Measurements from ENCODE around the gene RELL1. TPM values are rescaled to one million over a fixed set of nuclear protein-coding genes. Genes with fewer than 3 reads are reported as not detected.

RELL1 gene
- total and polyA plus RNA-seq, 4 donors, result 1.8 to 47.4 (median 20.6) TPM

GRCh38 chr4:37584493-37585060 is 101.6 kb downstream of the RELL1 start:
- Histone ChIP-seq H3K27ac (ENCODE audit: low read depth in 1 of 2, low read length in 1 of 2) (no peak overlapping the region), H3K4me3 (no peak overlapping the region), H3K27me3 (ENCODE audit: control insufficient read depth in 3 of 3, insufficient read depth in 3 of 3, low read length in 2 of 3) (no peaks in the 10 kb centered on the region), H3K9ac (ENCODE audit: insufficient read depth in 1 of 2, low read length in 2 of 2) (no peak overlapping the region), H3K9me3 (ENCODE audit: control insufficient read depth in 4 of 4, insufficient read depth in 3 of 4, low read length in 3 of 4) (peaks cover 0 to 13% (median 4%) of the 10 kb centered on the region in 4 donors), H3K4me1 (ENCODE audit: control insufficient read depth in 5 of 5, insufficient read depth in 5 of 5, low read length in 5 of 5) (peaks cover 0 to 12% (median 4%) of the 10 kb centered on the region in 5 donors), H3K36me3 (ENCODE audit: control insufficient read depth in 4 of 4, insufficient read depth in 4 of 4, low read length in 4 of 4) (no peaks in the 10 kb centered on the region)
- ATAC-seq (ENCODE audit: insufficient read depth, low FRiP score), result no peak
- DNase-seq, result peak; percentile 83 to 91 (median 91)
- WGBS, 2 donors, result 49 to 57% methylated on average over 9 of the region's 9 CpGs
- TF ChIP-seq CTCF (IDR thresholded peaks at IDR 0.05; ENCODE audit: control extremely low read depth, extremely low read depth), result no peak

GRCh38 chr4:37584071-37584470 is 102.1 kb downstream of the RELL1 start:
- no peaks in the 10 kb centered on the region for H3K36me3 ChIP-seq (ENCODE audit: control insufficient read depth in 4 of 4, insufficient read depth in 4 of 4, low read length in 4 of 4)
- no peak overlapping the region for H3K9ac ChIP-seq (ENCODE audit: insufficient read depth in 1 of 2, low read length in 2 of 2)
- peaks cover 0 to 12% (median 4%) of the 10 kb centered on the region in 5 donors for H3K4me1 ChIP-seq (ENCODE audit: control insufficient read depth in 5 of 5, insufficient read depth in 5 of 5, low read length in 5 of 5)
- no peak overlapping the region for H3K4me3 ChIP-seq
- no peak overlapping the region for H3K27ac ChIP-seq (ENCODE audit: low read depth in 1 of 2, low read length in 1 of 2)
- peaks cover 0 to 13% (median 4%) of the 10 kb centered on the region in 4 donors for H3K9me3 ChIP-seq (ENCODE audit: control insufficient read depth in 4 of 4, insufficient read depth in 3 of 4, low read length in 3 of 4)
- no peak for TF ChIP-seq CTCF (IDR thresholded peaks at IDR 0.05; ENCODE audit: control extremely low read depth, extremely low read depth)
- 36 to 55% methylated on average over 8 of the region's 8 CpGs for WGBS, 2 donors
- no peak for ATAC-seq (ENCODE audit: insufficient read depth, low FRiP score)
- DNase-seq, result no peak
- no peaks in the 10 kb centered on the region for H3K27me3 ChIP-seq (ENCODE audit: control insufficient read depth in 3 of 3, insufficient read depth in 3 of 3, low read length in 2 of 3)

- no peak for TF ChIP-seq CTCF (IDR thresholded peaks at IDR 0.05; ENCODE audit: control extremely low read depth, extremely low read depth)
- ATAC-seq (ENCODE audit: insufficient read depth, low FRiP score) (no peak), DNase-seq (no peak)
- Histone ChIP-seq H3K4me3 (no peak overlapping the region), H3K9ac (ENCODE audit: insufficient read depth in 1 of 2, low read length in 2 of 2) (no peak overlapping the region), H3K4me1 (ENCODE audit: control insufficient read depth in 5 of 5, insufficient read depth in 5 of 5, low read length in 5 of 5) (no peaks in the 10 kb centered on the region), H3K9me3 (ENCODE audit: control insufficient read depth in 4 of 4, insufficient read depth in 3 of 4, low read length in 3 of 4) (peaks cover 0 to 2% (median 0%) of the 10 kb centered on the region in 4 donors), H3K36me3 (ENCODE audit: control insufficient read depth in 4 of 4, insufficient read depth in 4 of 4, low read length in 4 of 4) (no peaks in the 10 kb centered on the region), H3K27ac (ENCODE audit: low read depth in 1 of 2, low read length in 1 of 2) (no peak overlapping the region), H3K27me3 (ENCODE audit: control insufficient read depth in 3 of 3, insufficient read depth in 3 of 3, low read length in 2 of 3) (no peaks in the 10 kb centered on the region)
Observed at GRCh38 chr4:37573566-37573965, 112.6 kb downstream of the RELL1 start.

GRCh38 chr4:37568489-37568888 is 117.7 kb downstream of the RELL1 start:
- 44 to 53% methylated on average over 7 of the region's 7 CpGs for WGBS, 2 donors
- no peak overlapping the region for H3K9ac ChIP-seq (ENCODE audit: insufficient read depth in 1 of 2, low read length in 2 of 2)
- TF ChIP-seq CTCF (IDR thresholded peaks at IDR 0.05; ENCODE audit: control extremely low read depth, extremely low read depth), result no peak
- H3K36me3 ChIP-seq (ENCODE audit: control insufficient read depth in 4 of 4, insufficient read depth in 4 of 4, low read length in 4 of 4), result no peaks in the 10 kb centered on the region
- H3K27me3 ChIP-seq (ENCODE audit: control insufficient read depth in 3 of 3, insufficient read depth in 3 of 3, low read length in 2 of 3), result no peaks in the 10 kb centered on the region
- ATAC-seq (ENCODE audit: insufficient read depth, low FRiP score) (no peak), DNase-seq (no peak)
- peaks cover 0 to 6% (median 0%) of the 10 kb centered on the region in 5 donors for H3K4me1 ChIP-seq (ENCODE audit: control insufficient read depth in 5 of 5, insufficient read depth in 5 of 5, low read length in 5 of 5)
- H3K4me3 ChIP-seq, result no peak overlapping the region
- no peaks in the 10 kb centered on the region for H3K9me3 ChIP-seq (ENCODE audit: control insufficient read depth in 4 of 4, insufficient read depth in 3 of 4, low read length in 3 of 4)
- no peak overlapping the region for H3K27ac ChIP-seq (ENCODE audit: low read depth in 1 of 2, low read length in 1 of 2)

Measured in lung (tissue), 12 donors.